Measurements from ENCODE around the gene WNT2B.
"Not testable (repeated sequence)": the region's sequence is repeated elsewhere in the genome, so short reads cannot be mapped to it uniquely, and the experiment has no call there.

WNT2B gene

DNA sequence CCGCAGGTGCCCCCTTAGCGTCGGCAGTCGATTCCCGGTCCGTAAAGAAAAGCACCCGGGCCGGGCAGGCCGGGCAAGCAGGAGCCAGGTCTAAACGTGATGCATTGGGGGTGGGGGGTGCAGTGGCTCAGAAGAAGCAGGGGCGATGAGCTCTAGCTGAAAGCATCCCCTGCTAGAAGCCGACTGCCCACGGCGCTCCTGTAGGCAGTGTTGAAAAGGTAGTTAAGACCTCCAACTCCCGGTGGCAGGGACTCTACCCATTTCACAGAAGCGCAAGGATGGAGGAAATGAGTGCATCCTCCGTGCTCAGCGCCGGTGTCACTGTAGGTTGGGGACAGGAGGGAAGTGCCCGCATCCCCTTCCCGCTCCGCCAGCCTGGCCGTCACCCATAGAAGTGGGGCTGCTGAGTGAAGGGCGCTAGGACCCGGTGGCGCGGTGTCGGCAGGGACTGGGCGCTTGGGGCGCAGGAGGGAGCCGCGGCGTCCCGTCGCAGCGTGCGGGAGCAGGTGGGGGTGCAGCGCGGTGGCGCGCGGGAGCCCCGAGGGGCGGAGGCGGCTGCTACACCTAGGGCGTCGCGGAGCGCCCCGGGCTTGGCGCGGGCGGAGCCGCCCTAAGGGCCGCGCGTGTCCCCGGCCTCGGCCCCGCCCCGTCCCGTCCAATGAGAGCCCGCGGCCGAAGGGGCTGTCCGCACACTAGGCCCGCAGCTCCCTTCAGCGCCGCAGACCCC is at the start of gene WNT2B:
Gene WNT2B (plus strand): TSS at position 688 of the 727 bp plus-strand sequence. CDS start 298 bp downstream, outside the sequence.
- no peak for DNase-seq (ENCODE audit: low spot score)

DNA sequence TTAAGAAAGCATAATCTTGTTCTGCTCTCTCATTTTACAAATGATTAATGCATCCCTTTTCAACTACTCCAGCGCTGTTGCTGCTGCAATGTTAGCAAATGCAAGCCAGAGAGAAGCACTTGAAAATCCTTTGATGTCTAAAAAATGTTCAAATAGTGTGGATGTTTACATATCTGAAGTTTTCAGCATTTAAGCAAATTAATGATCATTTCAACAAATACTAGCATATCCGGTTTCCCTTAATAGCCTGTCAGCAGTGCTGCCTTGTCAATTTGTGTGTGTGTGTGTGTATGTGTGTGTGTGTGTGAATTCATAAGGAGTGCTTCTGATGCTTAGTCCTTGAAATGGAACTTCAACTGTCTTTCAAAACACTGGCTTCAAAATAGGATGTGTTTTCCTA is 48.1 kb upstream of the WNT2B start:
- no peak for DNase-seq (ENCODE audit: low spot score)

DNA sequence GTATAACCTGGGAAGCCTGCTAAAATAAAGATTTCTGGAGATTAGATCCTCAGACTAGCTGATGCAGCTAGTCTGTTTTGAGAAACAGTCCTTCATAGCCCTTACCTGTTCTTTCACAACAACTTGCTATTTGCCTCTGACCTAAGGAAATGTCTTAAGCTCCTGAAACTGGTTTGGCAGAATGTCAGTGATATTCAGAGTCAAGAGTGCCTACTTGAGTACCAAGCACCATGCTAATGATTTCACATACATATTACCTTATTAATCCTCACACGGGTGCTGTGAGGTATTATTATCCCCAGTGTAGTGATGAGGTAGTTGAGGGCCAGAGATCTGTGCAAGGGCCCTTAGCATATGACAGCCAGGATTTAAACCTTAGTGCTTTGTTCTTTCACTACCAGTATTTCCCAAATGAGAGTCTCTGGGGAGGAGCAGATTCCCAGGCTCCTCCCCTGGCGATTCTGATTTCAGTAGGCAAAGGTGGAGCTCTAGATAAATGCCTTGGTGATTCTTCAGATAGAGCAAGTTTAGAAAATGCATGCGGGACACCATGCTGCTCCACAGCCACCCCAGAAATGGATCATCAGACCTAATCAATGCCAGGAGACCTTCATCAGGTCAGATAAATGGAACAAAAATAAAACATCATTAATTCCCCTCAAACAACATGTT is 47.4 kb upstream of the WNT2B start:
- DNase-seq (ENCODE audit: low spot score) = no peak

DNA sequence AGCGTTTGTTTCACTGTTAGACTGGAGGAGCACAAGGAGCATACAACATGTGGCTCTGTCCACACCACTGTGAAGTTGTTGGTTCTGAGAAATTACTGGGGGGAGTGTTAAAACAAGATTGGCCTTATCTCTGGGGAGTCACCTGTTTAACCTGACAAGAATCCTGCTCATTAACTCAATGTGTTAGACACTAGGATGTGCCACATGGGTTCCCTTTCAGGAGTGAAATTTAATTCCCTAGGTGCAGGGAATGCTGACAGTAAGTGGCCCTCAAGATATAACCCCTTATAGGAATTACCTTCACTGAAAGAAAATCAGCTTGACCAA is 45.8 kb upstream of the WNT2B start:
- no peak for DNase-seq (ENCODE audit: low spot score)

DNA sequence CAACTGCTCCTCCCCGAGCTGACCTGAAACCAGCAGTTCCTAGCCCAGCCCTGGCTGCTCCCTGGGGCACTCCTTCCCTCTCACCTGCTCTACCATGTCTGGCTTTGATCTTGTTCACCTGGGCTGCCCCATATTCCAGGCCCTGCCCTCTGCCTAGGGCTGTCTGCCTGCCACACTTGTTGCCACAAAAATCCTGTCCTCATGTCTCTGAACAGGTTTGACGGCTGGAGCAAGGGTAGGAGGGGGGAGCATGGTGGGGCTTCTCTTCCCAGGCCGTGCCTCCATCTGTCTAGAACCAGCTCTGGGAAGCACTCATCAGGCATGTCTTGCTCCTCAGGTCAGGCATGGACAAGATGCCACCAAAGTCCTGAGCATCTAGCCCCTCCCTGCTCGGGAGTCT is 44.3 kb upstream of the WNT2B start:
- DNase-seq (ENCODE audit: low spot score) = no peak

DNA sequence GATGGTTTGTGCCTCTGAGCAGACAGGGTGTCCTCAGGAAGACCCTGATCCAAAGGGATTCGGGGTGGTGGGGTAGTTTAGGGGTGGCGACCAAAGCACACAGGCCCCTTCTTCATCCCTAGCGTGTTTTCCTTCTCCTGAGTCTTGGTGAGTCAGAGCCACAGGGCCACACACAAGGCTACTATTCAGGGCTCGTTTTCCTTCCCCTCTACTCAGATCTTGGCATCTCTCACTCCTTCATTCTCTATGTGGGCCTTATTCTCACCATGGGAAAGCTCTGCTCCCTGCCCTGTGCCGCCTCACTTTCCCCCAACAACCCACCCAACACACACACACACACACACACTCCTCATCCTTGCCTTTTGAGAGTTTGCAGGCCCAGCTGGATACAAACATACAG is 43.6 kb upstream of the WNT2B start:
- DNase-seq (ENCODE audit: low spot score) = no peak

DNA sequence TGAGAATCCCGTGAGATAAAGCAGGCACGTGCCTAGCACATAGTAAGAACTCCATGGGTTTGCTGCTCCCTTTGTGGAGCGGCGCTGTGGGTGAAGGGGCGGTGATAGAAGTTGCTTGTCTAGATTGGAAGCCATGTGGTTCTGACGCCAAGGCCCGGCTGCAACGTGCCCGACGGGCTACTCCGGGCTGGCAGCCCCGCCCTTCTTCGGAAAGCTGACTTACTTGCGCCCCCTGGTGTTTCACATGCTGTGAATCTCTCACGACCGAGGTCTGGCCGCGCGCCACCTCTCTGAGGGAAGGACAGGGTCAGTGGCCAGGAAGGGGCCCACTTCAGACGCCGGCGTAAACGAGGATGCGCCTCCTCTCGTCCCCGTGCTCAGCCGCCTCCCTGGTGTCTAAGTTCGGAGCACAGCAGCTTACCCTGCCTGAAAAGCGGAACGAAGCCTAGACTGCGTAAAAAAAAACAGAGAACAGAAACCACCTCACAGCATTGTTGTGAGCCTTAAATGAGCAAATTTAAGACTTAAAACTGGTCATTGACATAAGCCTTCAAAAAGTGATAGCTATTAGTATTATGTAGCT is 42.6 kb upstream of the WNT2B start:
- peak; percentile 93 for DNase-seq (ENCODE audit: low spot score)

DNA sequence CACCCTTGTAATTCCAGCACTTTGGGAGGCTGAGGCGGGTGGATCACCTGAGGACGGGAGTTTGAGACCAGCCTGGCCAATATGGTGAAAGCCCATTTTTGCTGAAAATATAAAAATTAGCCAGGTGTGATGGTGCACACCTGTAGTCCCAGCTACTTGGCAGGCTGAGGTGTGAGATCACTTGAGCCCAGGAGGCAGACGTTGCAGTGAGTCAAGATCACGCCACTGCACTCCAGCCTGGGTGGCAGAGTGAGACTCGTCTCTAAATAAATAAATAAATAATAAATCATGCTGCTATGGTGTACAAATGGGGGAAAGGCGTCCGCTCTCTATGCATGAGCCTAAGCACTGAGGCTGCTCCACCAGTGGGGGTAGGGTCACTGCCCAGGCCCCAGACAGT is 38.4 kb upstream of the WNT2B start:
- DNase-seq (ENCODE audit: low spot score) = not testable (repeated sequence)

DNA sequence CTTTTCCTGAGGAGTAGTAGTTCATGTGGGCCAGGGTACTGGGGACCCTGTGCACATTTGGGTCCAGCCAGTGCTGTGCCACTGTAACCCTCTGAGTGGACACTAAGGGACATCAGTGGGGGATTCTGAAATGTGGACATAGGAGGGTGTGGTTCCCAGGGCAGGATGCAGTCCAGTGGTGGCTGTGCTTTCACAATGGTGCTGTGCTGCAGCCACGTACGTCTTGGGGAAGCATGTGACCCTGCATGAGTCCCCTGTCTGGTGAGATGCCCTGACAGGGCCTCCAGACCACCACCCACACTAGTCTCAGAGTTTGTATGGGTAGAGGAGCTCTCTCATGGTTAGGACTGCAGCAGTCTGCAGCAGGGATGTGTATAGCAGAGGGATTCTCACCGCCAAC is 37.8 kb upstream of the WNT2B start:
- no peak for DNase-seq (ENCODE audit: low spot score)

DNA sequence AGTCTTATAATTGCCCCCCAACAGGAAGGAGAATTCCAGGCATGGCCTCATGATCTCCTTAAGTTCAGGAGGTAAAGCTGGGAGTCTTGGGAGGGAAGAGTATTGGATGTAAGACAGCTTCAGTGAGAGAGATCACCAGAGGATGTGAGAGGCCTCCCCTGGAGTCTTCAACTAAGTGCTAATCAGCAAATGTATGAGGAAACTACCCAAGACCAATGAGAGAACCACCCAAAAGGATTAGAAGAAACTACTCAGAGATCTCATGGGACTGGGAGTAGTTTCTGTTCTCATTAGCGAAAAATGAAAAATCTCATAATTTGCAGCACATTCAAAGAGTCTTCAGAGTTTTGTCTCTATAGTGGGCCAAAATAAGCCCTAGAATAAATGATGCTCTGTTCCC is 36.6 kb upstream of the WNT2B start:
- DNase-seq (ENCODE audit: low spot score) = no peak

DNA sequence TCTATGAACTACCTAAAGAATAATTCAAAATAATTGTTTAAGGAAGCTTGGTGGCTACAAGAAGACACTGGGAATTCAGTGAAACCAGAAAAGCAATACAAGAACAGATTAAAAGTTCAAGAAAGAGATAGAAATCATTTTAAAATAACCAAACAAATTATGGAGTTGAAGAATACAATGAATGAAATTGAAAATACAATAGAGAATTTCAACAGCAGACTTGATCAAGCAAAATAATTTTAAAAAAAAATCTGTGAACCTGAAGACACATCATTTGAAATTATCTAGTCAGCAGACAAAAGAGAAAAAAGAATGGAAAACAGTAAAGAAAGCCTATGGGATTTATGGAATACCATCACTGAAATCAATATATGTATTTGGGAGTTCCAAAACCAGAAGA is 31.2 kb upstream of the WNT2B start:
- DNase-seq (ENCODE audit: low spot score) = no peak

DNA sequence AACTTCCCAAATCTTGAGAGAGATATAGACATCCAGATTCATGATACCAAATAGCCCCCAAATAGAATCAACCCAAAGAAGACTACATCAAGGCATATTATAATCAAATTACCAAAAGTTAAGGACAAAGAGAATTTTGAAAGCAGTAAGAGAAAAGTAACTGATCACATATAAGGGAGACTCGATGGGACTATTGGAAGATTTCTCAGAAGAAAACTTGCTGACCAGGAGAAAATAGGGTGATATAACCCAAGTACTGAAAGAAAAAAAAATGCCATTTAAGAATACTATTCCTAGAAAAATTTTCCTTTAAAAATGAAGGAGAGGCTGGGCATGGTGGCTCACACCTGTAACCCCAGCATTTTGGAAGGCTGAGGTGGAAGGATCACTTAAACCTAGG is 30.5 kb upstream of the WNT2B start:
- DNase-seq (ENCODE audit: low spot score) = no peak

DNA sequence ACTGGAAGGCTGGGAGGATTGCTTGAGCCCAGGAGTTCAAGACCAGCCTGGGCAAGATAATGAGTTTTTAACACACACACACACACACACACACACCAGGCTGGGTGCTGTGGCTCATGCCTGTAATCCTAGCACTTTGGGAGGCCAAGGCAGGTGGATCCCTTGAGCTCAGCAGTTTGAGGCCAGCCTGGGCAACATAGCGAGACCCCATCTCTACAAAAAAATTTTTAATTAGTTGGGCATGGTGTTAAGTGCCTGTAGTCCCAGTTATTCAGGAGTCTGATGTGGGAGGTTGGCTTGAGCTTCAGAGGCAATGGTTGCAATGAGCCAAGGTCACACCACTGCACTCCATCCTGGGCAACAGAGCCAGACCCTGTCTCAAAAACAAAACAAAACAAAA is 22.7 kb upstream of the WNT2B start:
- not testable (repeated sequence) for DNase-seq (ENCODE audit: low spot score)

DNA sequence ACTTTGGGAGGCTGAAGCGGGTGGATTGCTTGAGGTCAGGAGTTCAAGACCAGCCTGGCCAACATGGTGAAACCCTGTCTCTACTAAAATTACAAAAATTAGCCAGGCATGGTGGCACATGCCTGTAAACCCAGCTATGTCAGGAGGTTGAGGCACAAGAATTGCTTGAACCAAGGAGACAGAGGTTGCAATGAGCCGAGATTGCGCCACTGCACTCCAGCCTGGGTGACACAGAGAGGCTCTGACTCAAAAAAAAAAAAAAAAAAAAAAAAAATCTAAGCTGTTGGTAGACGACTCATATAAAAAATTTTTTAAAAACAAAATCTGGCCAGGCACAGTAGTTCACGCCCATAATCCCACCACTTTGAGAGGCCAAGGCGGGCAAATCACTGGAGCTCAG is 21.1 kb upstream of the WNT2B start:
- not testable (repeated sequence) for DNase-seq (ENCODE audit: low spot score)

DNA sequence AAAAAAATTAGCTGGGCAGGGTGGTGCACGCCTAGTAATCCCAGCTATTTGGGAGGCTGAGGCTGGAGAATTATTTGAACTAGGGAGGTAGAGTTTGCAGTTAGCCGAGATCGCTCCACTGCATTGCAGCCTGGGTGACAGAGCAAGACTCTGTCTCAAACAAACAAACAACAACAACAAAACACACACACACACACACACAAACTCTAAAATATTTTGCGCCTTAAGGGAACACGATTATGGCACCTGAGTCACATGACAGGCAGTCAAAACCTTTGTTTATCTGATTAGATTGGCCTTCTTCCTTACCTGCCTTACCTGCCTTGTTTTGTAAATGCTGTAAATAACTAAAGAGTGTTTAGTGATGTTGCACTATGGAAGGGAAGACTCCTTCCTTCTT is 20.6 kb upstream of the WNT2B start:
- no peak for DNase-seq (ENCODE audit: low spot score)

DNA sequence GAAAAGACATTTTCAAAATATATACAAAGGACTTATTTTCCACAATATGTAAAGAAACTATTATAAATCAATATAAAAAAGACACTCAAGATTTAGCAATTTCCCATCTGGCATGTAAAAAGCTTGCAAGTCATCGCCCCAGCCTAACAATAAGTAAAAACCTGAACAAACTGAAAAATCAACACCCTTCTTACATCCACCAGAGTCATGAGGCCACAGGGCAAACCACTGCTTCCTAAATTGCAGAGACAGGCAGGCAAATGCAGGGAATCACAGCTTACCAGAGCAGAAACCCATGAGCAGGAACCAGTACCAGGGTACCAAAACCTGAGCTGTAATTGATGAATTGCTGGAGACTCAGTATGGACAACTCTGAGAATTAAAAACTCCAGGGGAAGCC is 16.7 kb upstream of the WNT2B start:
- DNase-seq (ENCODE audit: low spot score) = no peak

DNA sequence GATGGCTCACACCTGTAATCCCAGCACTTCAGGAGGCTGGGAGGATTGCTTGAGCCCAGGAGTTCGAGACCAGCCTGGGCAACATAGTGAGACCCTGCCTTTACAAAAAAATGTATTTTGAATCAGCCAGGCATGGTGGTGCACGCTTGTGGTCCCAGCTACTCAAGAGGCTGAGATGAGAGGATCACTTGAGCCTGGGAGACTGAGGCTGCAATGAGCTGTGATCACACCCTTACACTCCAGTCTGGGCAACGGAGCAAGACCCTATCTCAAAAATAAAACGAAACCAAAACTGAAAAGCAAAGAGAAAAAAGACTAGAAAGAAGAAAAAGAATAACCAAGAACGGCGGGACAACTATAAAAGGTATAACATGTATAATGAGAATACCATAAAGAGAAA is 15.4 kb upstream of the WNT2B start:
- DNase-seq (ENCODE audit: low spot score) = no peak

DNA sequence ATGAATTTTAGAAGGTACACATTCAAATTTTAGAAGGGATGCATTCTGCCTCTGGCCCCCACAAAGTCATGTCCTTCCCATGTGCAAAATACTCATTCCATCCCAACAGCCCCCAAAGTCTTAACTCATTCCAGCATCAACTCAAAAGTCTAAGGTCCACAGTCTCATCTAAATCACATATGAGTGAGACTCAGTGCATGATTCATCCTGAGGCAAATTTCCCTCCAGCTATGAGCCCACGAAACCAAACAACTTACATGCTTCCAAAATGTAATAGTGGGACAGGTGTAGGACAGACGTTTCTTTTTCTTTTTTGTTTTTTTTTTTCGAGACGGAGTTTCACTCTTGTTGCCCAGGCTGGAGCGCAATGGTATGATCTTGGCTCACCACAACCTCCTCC is 12.5 kb upstream of the WNT2B start:
- no peak for DNase-seq (ENCODE audit: low spot score)

DNA sequence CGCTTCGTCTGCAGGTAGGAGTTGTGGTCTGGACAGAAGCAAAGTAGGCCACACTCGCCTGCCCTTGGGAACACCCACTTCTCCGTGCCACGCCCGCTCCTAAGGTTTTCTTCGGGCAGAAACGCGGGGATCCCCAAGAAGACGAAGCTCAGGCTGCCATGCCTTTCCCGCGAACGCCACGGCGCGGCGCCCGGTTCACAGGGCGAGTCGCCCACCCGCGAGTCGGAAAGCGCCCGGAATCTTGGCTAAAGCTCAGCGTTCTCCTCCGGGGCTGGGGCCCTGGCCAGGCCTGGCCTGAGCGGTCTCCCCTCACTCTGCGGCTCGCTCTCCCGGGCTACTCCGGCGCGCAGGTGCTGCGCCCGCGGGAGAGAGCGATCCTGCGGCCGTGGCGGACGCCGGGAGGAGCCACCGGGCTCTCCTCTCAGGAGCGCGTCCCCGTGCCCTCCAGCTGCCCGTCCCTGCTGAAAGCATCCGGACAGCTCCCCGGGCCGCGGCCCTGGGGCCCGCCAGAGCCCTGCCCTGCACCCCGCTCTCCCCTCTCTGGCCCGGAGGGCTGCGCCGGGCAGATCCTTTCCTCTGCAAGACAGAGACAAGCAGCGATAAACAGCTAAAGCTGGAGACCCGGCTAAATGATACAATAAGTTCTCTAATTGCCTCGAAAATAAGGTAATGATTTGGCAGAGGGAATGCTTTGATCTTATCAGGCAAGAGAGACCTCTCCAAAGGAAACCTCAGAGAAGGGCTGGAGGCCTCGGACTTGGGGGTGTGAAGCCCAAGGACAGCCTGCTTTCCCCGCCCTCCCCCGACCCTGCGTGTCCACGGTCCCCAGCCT is 6.7 kb upstream of the WNT2B start:
- DNase-seq (ENCODE audit: low spot score) = peak; percentile 87

DNA sequence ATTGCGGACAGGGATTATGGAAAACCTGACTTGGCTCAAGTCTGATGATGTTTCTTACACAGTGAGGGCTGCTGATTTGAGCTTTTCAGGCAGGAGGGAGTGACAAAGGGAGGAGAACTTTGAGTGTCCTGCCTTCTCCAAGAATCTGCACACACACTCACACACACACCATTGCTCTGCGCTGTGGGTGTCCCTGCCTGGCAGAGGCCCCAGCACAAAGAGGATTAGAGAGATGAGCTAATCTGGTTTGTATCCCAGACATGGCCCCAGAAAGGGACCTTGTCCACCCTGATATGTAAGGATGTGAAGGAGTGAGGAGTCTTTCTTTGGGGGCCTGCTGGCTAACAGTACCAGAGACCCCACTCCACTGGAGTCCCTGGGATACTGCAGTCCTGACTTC is 5.9 kb upstream of the WNT2B start:
- no peak for DNase-seq (ENCODE audit: low spot score)

DNA sequence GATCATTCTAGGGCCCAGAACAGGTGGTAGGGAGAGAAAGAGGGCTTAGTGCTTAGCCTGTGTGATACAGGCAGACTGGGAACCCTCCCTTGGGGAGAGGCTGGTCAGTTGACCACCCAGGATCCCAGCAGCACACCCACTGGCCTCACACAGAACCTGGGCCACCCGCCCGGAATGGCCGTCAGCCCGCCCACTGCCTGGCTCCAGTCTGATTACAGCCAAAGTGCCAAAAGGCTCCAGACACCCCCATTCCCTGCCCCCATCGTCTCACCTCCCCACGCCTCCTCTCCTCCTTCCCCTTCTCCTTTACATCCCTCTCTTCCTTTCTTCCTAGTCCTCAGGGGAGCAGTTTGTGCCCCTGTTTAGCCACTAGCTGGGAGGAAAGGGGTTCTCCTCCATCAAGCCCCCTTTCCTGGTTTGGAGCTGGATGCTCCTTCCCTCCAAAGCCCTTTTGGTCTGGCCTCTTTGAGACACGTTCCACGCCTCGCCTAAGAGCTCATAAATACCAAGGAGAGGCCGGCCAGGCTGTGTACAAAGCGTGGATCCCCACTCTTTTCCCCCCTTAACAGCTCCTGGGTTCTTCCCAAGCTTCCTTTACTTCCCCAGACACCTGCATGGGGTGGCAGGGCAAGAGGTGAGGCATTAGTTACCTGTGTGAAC is 4.6 kb upstream of the WNT2B start:
- no peak for DNase-seq (ENCODE audit: low spot score)

DNA sequence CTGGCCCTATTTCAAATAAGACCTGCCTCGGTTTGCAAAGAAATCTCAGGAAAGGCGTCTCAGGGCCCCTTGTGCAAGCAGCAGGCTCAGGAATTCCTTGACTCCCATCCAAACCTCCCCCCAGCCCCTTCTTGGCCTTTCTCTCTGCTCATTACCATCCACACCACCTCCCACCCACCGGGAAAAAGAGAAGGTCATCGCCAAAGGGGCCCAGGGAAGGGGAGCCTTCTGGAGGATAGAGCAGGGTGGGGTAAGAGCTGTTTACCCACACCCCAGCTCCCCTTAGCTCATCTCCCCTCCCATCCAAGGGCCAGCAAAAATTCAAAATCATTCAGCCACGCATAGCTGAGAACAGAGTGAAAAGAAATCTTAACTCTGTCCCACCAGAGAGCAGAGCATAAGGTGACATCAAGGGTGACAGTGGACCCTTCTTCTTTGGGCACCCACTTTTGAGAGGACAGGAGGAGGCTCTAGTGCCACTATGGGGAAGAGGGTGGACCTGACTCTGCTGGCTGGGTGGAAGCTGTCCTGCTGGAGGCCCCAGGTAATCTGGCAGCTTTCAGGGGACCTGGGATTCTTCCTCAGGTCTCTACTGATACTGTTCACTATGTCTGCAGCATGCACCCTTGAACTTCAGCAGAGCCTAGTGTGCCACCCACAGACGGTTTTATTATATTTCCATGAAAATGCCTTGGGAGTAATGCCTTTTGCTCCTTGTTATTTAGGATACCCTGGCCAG is 3.9 kb upstream of the WNT2B start:
- DNase-seq (ENCODE audit: low spot score) = no peak
